ENCODE data around the gene CACNA1E.
A peak's percentile ranks its signal among the peaks of the same experiment; 100 is the strongest.

The CACNA1E gene

DNA sequence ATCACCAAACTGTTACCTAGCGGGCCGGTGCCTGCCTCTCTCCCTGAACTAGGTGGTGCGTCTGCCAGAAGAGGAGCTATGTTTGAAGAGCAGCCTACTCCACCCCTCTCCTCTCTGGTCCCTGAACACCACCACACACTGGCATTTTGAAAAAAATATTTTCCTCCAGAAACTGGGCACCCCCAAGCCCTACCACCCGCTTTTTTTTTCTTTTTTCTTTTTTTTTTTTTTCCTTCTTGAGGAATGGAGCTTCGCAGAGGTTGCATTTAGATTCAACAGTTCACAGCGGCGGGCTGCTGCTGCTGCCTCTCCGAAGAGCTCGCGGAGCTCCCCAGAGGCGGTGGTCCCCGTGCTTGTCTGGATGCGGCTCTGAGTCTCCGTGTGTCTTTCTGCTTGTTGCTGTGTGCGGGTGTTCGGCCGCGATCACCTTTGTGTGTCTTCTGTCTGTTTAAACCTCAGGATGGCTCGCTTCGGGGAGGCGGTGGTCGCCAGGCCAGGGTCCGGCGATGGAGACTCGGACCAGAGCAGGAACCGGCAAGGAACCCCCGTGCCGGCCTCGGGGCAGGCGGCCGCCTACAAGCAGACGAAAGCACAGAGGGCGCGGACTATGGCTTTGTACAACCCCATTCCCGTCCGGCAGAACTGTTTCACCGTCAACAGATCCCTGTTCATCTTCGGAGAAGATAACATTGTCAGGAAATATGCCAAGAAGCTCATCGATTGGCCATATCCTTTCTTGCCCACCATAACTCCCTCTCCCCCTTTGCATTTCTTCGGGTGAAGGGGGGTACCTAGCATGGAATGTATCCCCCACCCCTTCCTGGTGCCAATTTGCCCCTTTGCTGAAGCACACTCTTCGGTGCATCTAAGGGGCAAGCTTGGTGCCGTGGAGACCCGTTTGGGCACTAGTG lies at the start of gene CACNA1E:
CACNA1E (plus strand) TSS at position 233 of the 911 bp plus-strand sequence; CDS start at position 461, 228 bp downstream.
- no peak for DNase-seq

DNA sequence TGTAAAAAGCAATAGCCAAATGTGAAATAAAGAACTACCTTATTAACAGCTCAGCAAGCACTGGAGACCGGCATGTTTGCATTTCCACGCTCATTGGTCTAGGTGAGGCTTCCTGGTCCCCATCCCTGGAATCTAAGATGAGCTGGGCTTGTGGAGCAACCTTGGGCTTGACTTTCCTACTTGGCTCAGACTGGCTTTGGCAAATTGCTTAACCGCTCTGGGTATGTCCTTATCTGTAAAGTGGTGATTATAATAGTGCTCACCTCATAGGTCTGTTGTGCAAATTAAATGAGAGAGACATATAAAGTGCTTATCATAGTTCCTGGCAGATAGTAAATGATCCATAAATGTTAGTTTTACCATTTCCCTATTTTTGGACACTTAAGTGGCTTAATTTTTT lies 49.4 kb upstream of the CACNA1E start:
- DNase-seq, result no peak

GRCh38 chr1:181438013-181438412 lies 45.3 kb upstream of the CACNA1E start:
- no peak for DNase-seq

- DNase-seq, result no peak
Measured at GRCh38 chr1:181440510-181440909, 42.8 kb upstream of the CACNA1E start.

- no peak for DNase-seq
Measured at GRCh38 chr1:181442181-181442525, 41.2 kb upstream of the CACNA1E start.

- no peak for DNase-seq
Measured at GRCh38 chr1:181443231-181443853, 40.0 kb upstream of the CACNA1E start.

- no peak for DNase-seq
Measured at GRCh38 chr1:181445436-181445835, 37.9 kb upstream of the CACNA1E start.

- DNase-seq, result no peak
Measured at GRCh38 chr1:181448461-181448860, 34.9 kb upstream of the CACNA1E start.

DNA sequence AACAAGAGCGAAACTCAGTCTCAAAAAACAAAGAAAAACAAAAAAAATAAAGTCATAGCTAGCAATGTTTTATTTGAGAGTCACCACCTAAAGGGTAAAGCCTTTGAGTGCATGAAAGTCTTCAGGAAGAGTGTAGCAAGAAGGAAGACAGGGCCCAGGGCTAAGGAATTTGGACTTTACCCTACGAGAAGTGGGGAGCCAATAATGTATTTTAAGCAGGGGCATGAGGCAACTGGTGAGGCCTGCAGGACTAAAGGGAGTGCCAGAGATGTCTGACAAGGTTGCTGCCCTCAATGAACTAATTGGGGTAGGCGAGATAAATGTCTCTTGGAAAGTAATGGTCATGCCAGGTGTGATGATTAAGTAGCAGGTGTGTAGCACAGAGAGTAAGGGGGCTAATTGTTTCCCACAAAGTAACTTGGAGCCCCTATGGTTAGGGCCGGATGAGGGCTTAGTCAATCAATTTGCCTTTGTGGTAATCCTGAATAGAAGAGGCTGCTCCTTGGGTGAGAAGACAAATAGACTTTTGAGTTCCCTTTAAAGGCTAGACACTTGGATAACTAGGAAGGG lies 31.6 kb upstream of the CACNA1E start:
- DNase-seq, result no peak

DNA sequence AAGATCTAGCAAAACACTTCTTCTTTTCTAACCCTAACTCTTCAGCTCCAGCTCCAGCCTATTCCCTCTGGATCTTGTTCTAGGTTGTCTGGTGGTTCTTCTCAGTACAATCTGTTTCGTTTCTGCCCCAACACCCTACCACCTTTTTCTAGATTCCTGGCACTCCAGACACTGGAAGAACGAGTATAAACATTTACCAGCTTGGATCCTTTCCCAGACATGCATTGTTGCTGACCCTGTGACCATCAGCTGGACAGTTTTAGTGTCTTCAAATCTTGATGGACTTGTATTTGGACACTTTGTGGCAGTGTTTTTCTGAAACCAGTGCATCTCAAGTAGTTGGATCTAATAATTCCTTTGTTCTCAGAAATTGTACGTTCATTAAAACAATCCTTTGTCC lies 30.6 kb upstream of the CACNA1E start:
- no peak for DNase-seq

- no peak for DNase-seq
Measured at GRCh38 chr1:181453541-181454201, 29.6 kb upstream of the CACNA1E start.

- no peak for DNase-seq
Measured at GRCh38 chr1:181456551-181456950, 26.8 kb upstream of the CACNA1E start.

GRCh38 chr1:181458419-181458818 lies 24.9 kb upstream of the CACNA1E start:
- DNase-seq, result no peak

GRCh38 chr1:181459067-181459466 lies 24.2 kb upstream of the CACNA1E start:
- no peak for DNase-seq

DNA sequence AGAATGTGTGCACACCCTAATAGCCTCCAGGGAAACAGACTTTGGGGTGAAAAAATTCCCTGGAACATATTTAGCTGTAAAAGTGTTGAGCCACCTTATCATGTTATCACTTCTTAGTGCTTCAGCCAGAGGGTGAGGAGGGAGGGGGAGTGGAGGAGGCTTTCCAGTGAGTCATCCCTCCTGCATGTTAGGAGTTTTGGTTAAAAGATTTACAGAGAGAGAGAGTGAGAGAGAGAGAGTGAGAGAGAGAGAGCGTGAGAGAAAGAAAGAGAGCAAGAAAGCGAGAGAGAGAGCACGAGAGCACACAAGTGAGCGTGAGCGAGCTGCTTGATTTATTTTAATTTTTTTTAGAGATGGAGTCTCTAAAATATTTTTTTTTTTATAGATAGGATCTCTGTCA lies 13.5 kb upstream of the CACNA1E start:
- DNase-seq, result no peak

DNA sequence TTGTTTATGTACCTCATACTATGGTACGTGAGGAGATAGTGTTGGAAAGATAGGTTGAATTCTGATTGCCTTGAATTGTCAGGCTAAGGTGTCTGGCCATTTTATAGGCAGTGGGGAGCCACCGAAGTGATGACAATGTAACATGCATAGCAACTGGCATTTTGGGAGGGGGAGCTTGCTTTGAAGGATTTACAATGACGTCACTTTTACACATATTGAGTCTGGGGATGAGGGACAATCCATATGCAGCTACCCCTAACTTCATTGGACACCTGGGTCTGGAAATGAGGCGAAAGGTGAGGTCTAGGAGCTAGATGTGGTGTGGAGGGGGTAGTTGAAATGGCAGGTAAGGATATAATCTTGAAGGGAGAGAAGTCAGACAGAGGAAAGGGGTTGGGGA lies 7.7 kb upstream of the CACNA1E start:
- DNase-seq, result no peak

DNA sequence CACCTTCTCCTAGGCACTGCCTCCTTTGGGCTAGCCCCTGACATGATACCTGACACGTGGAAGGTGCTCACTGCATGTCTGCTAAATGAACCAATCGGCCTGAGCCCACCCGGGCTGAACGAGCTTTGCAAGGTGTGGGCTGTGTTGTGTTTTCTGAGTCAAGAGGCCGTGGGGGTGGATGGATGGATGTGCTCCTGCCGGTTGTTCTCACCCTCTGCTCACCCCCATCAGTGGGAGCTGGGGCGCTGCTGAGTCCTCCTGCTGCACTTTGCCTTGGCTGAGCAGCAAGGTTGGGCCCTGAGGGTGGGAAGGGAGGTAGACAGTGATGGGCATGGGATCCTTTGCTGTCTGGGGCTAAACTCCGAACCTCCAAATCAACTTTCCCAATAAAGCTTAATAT lies 6.7 kb upstream of the CACNA1E start:
- no peak for DNase-seq

DNA sequence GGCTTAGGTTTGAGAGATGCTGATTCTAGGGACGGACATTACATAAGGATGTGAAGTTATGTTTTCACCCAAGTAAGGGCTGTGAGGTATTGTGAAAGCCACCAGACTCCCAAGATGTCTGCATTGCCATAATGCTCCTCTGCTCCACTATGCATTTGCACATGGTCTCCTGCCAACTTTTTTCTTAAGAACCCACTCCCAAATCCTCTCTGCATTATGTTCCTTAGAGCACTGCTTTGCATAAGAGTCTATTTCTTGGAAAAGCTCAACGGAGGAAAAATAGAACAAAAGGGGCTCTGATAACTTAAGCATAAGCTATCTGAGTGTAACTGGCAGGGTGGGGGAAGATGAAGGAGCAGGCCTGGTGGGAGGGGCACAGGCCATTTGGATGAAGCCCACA lies 5.0 kb upstream of the CACNA1E start:
- no peak for DNase-seq

GRCh38 chr1:181479137-181479745 lies 4.1 kb upstream of the CACNA1E start:
- peak; percentile 37 for DNase-seq

- DNase-seq, result no peak
Measured at GRCh38 chr1:181482001-181482430, 1.3 kb upstream of the CACNA1E start.

DNA sequence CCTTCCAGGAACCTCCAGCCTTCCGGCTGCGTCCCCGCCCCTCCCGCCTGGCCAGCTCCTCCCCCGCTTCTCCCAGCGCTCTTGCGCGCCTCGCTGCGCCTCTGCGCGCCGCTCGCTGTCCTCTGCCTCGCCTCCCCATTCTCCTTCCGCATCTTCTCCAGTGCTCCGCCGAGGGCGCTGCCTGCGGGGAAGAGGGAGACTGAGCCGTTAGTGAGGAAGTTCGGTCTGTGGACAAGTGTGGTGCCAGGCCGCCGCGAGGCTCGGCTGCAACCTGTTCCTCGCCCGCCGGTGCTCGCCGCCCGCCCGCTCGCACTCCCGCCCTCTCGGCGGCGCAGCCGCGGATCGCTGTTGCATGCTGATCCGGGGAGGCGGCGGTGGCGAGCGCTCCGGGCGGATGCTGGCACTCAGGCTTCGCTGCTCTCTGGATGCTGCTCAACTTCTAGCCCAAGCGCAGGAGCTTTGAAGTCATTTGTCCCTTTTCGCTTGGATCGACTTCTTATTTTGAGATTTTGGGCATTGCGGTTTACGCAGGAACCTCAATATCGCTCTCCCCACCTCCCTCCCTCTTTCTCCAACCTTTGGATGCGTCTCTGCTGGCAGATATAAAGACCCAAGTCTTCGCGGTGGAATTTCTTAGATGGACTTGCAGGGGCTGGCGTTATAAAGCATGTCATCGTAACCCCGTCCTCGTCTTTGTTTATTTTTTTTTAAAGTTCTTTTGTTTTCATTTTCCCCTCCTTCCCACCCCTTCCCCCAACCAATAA lies 614 bp upstream of the CACNA1E start:
- no peak for DNase-seq

GRCh38 chr1:181484821-181485220 lies 1.5 kb downstream of the CACNA1E start:
- no peak for DNase-seq
